GM12878 (cell line): ENCODE measurements around the gene TCP11L1. TPM values are rescaled to one million over a fixed set of nuclear protein-coding genes. Genes with fewer than 3 reads are reported as not detected.

Experiments
- ATAC-seq: fragments of 200-7000 bp; cut with Tn5 transposase; 3 replicates; pipeline ENCODE4 v1.9.1; 2020; ENCODE audit warnings: mild to moderate bottlenecking, moderate library complexity
- BruUV-seq: library from RNA; stranded (reverse); fragments of 400-500 nt; replicated peaks from 2 replicates; lab custom pipeline; 2021; lab: Mats Ljungman, UMichigan
- CTCF ChIA-PET: fragments of 300-600 bp; sonication (Branson Sonifier 250); formaldehyde crosslinking; extraction: SDS; loops from one replicate; lab custom pipeline; 2021; ENCODE audit warnings: inconsistent platforms; lab: Yijun Ruan, JAX
- POLR2A ChIA-PET: fragments of 350-600 bp; formaldehyde crosslinking; extraction: SDS; loops from one replicate; lab custom pipeline; 2021; ENCODE audit warnings: inconsistent platforms; lab: Charles Lee
- RAD21 ChIA-PET: fragments of 300-600 bp; sonication (Branson Sonifier 250); formaldehyde crosslinking; loops from one replicate; lab custom pipeline; 2023; ENCODE audit warnings: antibody characterized with exemption; ENCODE audit not compliant: unreplicated experiment; lab: Charles Lee
- SMC1A ChIA-PET: fragments of 300-600 bp; sonication (Branson Sonifier 250); formaldehyde crosslinking; loops from one replicate; lab custom pipeline; 2023; ENCODE audit not compliant: unreplicated experiment, uncharacterized antibody; lab: Charles Lee
- DNase-seq: peaks from one replicate; pipeline ENCODE4 v3.0.0-alpha.2; 2011; ENCODE audit warnings: low read depth, low spot score
- FAIRE-seq: peaks from 3 replicates; lab custom pipeline; 2011; peaks lifted over from hg19 to GRCh38; lab: Jason Lieb, UNC
- H2AFZ ChIP-seq: 2 replicates; pipeline ENCODE4 v1.6.0; 2011; ENCODE audit warnings: low read depth, low read length, control low read depth; ENCODE audit not compliant: control insufficient read depth
- H3K27ac ChIP-seq: 2 replicates; pipeline ENCODE4 v1.5.1; 2011; ENCODE audit warnings: control low read depth; ENCODE audit not compliant: control insufficient read depth, insufficient read depth
- H3K27me3 ChIP-seq, 2 experiments: replicated peaks in 1 of 2; 2 replicates each; pipeline versions ENCODE4 v1.6.0 to v1.6.1; 2011; ENCODE audit warnings: low read length in 1 of 2; ENCODE audit not compliant: control insufficient read depth in 2 of 2, insufficient read depth in 2 of 2
- H3K36me3 ChIP-seq, 2 experiments: 2 replicates each; pipeline ENCODE4 v1.5.1; 2011; ENCODE audit warnings: low read length in 1 of 2; ENCODE audit not compliant: control insufficient read depth in 2 of 2, insufficient read depth in 2 of 2
- H3K4me1 ChIP-seq: 2 replicates; pipeline ENCODE4 v1.6.1; 2011; ENCODE audit warnings: mild to moderate bottlenecking, low read length, moderate library complexity, mixed read lengths; ENCODE audit not compliant: control insufficient read depth, insufficient read depth
- H3K4me2 ChIP-seq: 2 replicates; pipeline ENCODE4 v1.6.0; 2011; ENCODE audit warnings: control low read depth; ENCODE audit not compliant: control insufficient read depth, insufficient read depth
- H3K4me3 ChIP-seq: fragments of 200-600 bp; sonication (generic); 2 replicates; pipeline ENCODE4 v1.5.1; 2016
- H3K79me2 ChIP-seq: 2 replicates; pipeline ENCODE4 v1.6.0; 2011; ENCODE audit warnings: low read length; ENCODE audit not compliant: control insufficient read depth, insufficient read depth
- H3K9ac ChIP-seq: 2 replicates; pipeline ENCODE4 v1.8.0; 2011; ENCODE audit warnings: low read length, control low read depth, mixed read lengths; ENCODE audit not compliant: control insufficient read depth, insufficient read depth
- H3K9me3 ChIP-seq: replicated peaks from 3 replicates; pipeline ENCODE4 v1.5.1; 2011; ENCODE audit warnings: mild to moderate bottlenecking, low read length; ENCODE audit not compliant: control insufficient read depth, insufficient read depth
- H4K20me1 ChIP-seq: 2 replicates; pipeline ENCODE4 v1.6.0; 2011; ENCODE audit not compliant: control insufficient read depth, insufficient read depth
- BRCA1 ChIP-seq: IDR thresholded peaks from 2 replicates; pipeline ENCODE4 v1.6.1; 2011; ENCODE audit warnings: low read depth, low read length, improper control_type of control experiment
- JUNB ChIP-seq: IDR thresholded peaks from 2 replicates; pipeline ENCODE4 v1.6.1; 2016; ENCODE audit warnings: antibody characterized with exemption, mild to moderate bottlenecking
- MTA3 ChIP-seq: IDR thresholded peaks from 2 replicates; pipeline ENCODE4 v1.6.1; 2012; ENCODE audit warnings: low read length, inconsistent platforms, borderline replicate concordance
- NFYA ChIP-seq: IDR thresholded peaks from 2 replicates; pipeline ENCODE4 v1.6.1; 2011; ENCODE audit warnings: low read depth, mild to moderate bottlenecking, low read length, improper control_type of control experiment, borderline replicate concordance
- NR2F1 ChIP-seq: fragments of 450-650 bp; conservative IDR thresholded peaks from 2 replicates; pipeline ENCODE4 v1.6.1; 2017; ENCODE audit warnings: mild to moderate bottlenecking
- RBBP5 ChIP-seq: fragments of 200-600 bp; sonication (generic); conservative IDR thresholded peaks from 2 replicates; pipeline ENCODE4 v1.6.1; 2016
- SP1 ChIP-seq: IDR thresholded peaks from one replicate; pipeline ENCODE4 v1.6.1; 2011; ENCODE audit warnings: low read depth, low read length
- STAT1 ChIP-seq: fragments of 450-650 bp; conservative IDR thresholded peaks from 2 replicates; pipeline ENCODE4 v1.6.1; 2014; ENCODE audit warnings: antibody characterized with exemption, mild to moderate bottlenecking
- TAF1 ChIP-seq: IDR thresholded peaks from 2 replicates; pipeline ENCODE4 v1.6.1; 2011; ENCODE audit warnings: mild to moderate bottlenecking, low read depth, low read length, borderline replicate concordance
- WGBS: methylation state at CpG from one replicate; pipeline ENCODE4 v1.1.6; 2016; ENCODE audit warnings: low lambda C conversion rate; ENCODE audit not compliant: insufficient replicate concordance, insufficient coverage; ENCODE audit errors: missing lambda C conversion rate; 5-methylcytosine and 5-hydroxymethylcytosine counted together
- in situ Hi-C: fragments of 300-500 bp; cut with MboI; formaldehyde crosslinking; loops from 9 replicates; pipeline ENCODE4 v1.14.3; 2018; ENCODE audit warnings: mixed read lengths
- intact Hi-C: fragments of 100-400 bp; cut with micrococcal nuclease; formaldehyde crosslinking; loops from one replicate; pipeline ENCODE4 v1.14.2; 2022; ENCODE audit not compliant: unreplicated experiment
- polyA plus RNA-seq, 11 experiments: library from polyadenylated mRNA; depleted of rRNA in 4 of 11; unstranded in 6 of 11; stranded (reverse) in 5 of 11; fragments of >200 nt; fragmentation: Nextera tagmentation in 4 of 11; fragmentation: Illumina TruSeq in 1 of 11; extraction: Ambion mirVana in 4 of 11; extraction: Trizol in 1 of 11; gene quantifications; 1 replicate in 1 of 11; 2 replicates in 10 of 11; pipeline versions ENCODE4 v1.2.1 to v1.2.3, GENCODE V29; 2011 to 2016; ENCODE audit warnings: inconsistent platforms in 2 of 11, missing spikeins in 2 of 11, low read depth in 1 of 11
- total RNA-seq, 4 experiments: library from RNA; depleted of rRNA in 3 of 4; stranded (reverse); fragments of >200 nt in 3 of 4; fragmentation: Illumina TruSeq in 1 of 4; extraction: Trizol in 1 of 4; gene quantifications; 2 replicates each; pipeline versions ENCODE4 v1.2.1 to v1.2.3, GENCODE V29; 2013 to 2021
- TF ChIP-seq, protein P1 (sequence below): fragments of 450-650 bp; IDR thresholded peaks from 2 replicates; pipeline ENCODE4 v1.6.1; 2017; ENCODE audit warnings: mild to moderate bottlenecking, low read depth, inconsistent platforms; ENCODE audit not compliant: poor library complexity, severe bottlenecking
- TF ChIP-seq, protein P2 (sequence below): fragments of 450-650 bp; IDR thresholded peaks from 2 replicates; pipeline ENCODE4 v1.6.1; 2017; ENCODE audit warnings: borderline replicate concordance
- TF ChIP-seq, protein P3 (sequence below): fragments of 450-650 bp; formaldehyde crosslinking; IDR thresholded peaks from 2 replicates; pipeline ENCODE4 v1.4.0; 2020; ENCODE audit warnings: mild to moderate bottlenecking, moderate library complexity

TCP11L1 gene
- total and polyA plus RNA-seq, 10 of the 15 experiments (the other 5 are each of a cell fraction or from before 2014, with no cell fraction given) = 5.3 to 15.7 (median 13.0) TPM

DNA sequence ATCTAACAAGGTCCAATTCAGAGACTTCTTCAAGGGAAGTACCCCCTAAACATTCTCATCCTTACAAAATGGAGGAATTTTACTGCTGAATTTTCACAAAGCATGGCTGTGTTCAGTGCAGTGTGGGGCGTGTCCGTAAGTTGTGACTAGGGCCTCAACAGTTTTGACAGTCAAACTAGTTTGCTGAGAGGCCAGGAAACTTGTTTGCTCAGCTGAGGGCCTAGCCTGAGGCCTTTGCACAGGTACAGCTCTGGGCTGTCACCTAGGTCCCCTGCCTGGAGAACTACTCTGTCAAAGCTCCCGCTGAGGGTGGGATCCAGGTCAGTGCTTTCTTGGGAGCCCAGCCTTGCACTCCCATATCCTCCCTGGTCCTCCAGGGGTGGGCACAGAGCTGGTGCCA lies 27.9 kb downstream of the TCP11L1 start (continued):
- no peak for TF ChIP-seq STAT1
- TF ChIP-seq TAF1 = no peak
- TF ChIP-seq JUNB = no peak

DNA sequence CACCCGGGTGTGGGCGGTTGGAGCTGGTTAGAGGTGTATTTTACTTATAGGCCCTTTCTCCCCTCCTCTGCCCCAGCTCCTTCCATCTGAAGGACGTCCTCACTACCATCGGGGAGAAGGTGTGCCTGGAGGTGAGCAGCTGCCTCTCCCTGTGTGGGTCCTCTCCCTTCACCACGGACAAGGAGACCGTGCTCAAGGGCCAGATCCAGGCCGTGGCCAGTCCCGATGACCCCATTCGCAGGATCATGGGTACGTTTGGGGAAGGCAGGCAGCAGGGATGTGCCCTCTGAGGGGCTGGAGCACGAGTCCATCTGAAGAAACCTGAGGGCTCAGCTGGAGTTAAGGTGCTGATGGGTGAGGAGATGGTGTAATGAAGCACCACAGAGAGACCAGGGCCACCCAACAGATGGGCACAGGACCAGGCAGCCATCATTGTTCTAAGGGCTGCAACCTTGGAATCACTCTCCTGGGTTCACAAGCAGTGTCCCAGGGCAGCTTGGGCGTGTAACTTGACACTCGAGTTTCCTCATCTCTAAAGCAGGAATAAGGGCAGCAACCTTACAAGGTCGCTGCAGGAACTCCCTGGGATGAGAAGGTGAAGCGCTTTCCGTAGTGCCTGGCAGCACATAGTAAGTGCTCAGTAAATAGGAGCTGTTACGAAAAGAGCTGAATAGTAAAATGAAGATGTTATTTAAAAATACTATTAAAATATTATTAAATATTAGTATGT lies 29.4 kb downstream of the TCP11L1 start:
- FAIRE-seq (no peak), ATAC-seq (no peak), DNase-seq (no peak)
- H3K36me3 ChIP-seq = peaks cover 7 to 8% of the 10 kb centered on the region in 2 experiments; a peak in 3 of 4 replicates
- H3K9me3 ChIP-seq = no peaks in the 10 kb centered on the region
- no peaks in the 10 kb centered on the region for H3K27me3 ChIP-seq
- ChIA-PET SMC1A (interaction anchor here (0.8 to 11.0 kb wide), 6 partner anchors 12 to 263 kb away, joined by 3 to 141 read pairs (median 4); no protein-coding TSS in a partner anchor), CTCF (interaction anchor here (0.6 to 10.8 kb wide), 9 partner anchors 19 to 387 kb away, joined by 3 to 144 read pairs (median 4); no protein-coding TSS in a partner anchor), RAD21 (interaction anchor here (1.1 to 1.2 kb wide), 3 partner anchors 67 to 259 kb away, joined by 3 to 6 read pairs (median 3); no protein-coding TSS in a partner anchor), POLR2A (no interaction called here)
- in situ Hi-C loops (loop anchor here (10.0 kb wide), 1 partner anchor 264 kb away; no protein-coding TSS in a partner anchor), intact Hi-C loops (no loop called here)
- H3K79me2 ChIP-seq = no peaks in the 10 kb centered on the region
- no peak overlapping the region for H3K4me3 ChIP-seq
- peaks cover 16% of the 10 kb centered on the region for H3K4me1 ChIP-seq
- no peaks in the 10 kb centered on the region for H4K20me1 ChIP-seq
- no peak overlapping the region for H3K27ac ChIP-seq
- BruUV-seq = no TSS peak
- no peak overlapping the region for H2AFZ ChIP-seq
- 92% methylated on average over 13 of the region's 17 CpGs for WGBS
- no peak overlapping the region for H3K4me2 ChIP-seq
- H3K9ac ChIP-seq = no peak overlapping the region
- no peak for TF ChIP-seq NR2F1
- no peak for TF ChIP-seq NFYA
- no peak for TF ChIP-seq MTA3
- no peak for TF ChIP-seq BRCA1
- TF ChIP-seq SP1 = no peak
- no peak for TF ChIP-seq RBBP5
- TF ChIP-seq, protein P1, sequence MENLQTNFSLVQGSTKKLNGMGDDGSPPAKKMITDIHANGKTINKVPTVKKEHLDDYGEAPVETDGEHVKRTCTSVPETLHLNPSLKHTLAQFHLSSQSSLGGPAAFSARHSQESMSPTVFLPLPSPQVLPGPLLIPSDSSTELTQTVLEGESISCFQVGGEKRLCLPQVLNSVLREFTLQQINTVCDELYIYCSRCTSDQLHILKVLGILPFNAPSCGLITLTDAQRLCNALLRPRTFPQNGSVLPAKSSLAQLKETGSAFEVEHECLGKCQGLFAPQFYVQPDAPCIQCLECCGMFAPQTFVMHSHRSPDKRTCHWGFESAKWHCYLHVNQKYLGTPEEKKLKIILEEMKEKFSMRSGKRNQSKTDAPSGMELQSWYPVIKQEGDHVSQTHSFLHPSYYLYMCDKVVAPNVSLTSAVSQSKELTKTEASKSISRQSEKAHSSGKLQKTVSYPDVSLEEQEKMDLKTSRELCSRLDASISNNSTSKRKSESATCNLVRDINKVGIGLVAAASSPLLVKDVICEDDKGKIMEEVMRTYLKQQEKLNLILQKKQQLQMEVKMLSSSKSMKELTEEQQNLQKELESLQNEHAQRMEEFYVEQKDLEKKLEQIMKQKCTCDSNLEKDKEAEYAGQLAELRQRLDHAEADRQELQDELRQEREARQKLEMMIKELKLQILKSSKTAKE = no peak
- TF ChIP-seq, protein P2, sequence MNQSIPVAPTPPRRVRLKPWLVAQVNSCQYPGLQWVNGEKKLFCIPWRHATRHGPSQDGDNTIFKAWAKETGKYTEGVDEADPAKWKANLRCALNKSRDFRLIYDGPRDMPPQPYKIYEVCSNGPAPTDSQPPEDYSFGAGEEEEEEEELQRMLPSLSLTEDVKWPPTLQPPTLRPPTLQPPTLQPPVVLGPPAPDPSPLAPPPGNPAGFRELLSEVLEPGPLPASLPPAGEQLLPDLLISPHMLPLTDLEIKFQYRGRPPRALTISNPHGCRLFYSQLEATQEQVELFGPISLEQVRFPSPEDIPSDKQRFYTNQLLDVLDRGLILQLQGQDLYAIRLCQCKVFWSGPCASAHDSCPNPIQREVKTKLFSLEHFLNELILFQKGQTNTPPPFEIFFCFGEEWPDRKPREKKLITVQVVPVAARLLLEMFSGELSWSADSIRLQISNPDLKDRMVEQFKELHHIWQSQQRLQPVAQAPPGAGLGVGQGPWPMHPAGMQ = no peak
- TF ChIP-seq, protein P3, sequence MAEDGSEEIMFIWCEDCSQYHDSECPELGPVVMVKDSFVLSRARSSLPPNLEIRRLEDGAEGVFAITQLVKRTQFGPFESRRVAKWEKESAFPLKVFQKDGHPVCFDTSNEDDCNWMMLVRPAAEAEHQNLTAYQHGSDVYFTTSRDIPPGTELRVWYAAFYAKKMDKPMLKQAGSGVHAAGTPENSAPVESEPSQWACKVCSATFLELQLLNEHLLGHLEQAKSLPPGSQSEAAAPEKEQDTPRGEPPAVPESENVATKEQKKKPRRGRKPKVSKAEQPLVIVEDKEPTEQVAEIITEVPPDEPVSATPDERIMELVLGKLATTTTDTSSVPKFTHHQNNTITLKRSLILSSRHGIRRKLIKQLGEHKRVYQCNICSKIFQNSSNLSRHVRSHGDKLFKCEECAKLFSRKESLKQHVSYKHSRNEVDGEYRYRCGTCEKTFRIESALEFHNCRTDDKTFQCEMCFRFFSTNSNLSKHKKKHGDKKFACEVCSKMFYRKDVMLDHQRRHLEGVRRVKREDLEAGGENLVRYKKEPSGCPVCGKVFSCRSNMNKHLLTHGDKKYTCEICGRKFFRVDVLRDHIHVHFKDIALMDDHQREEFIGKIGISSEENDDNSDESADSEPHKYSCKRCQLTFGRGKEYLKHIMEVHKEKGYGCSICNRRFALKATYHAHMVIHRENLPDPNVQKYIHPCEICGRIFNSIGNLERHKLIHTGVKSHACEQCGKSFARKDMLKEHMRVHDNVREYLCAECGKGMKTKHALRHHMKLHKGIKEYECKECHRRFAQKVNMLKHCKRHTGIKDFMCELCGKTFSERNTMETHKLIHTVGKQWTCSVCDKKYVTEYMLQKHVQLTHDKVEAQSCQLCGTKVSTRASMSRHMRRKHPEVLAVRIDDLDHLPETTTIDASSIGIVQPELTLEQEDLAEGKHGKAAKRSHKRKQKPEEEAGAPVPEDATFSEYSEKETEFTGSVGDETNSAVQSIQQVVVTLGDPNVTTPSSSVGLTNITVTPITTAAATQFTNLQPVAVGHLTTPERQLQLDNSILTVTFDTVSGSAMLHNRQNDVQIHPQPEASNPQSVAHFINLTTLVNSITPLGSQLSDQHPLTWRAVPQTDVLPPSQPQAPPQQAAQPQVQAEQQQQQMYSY (CRISPR knock-in tag) = no peak
